Stimulated activated naive CD8-positive, alpha-beta T cell treated with anti-CD3 and anti-CD28 coated beads, Interleukin-15, Interleukin-2, amounts not matched to agents 100 ng/mL and 50 ng/mL, for 24 hours (primary cell): ENCODE results near the gene MGRN1.
"Not testable (repeated sequence)": the region's sequence is repeated elsewhere in the genome, so short reads cannot be mapped to it uniquely, and the experiment has no call there.

Source experiments
- H3K27ac Mint-ChIP-seq: one replicate; pipeline ENCODE4 v1.8.0; 2021; ENCODE audit warnings: mild to moderate bottlenecking, mixed read lengths
- H3K27me3 Mint-ChIP-seq: one replicate; pipeline ENCODE4 v1.8.0; 2021; ENCODE audit warnings: mixed read lengths
- H3K36me3 Mint-ChIP-seq: one replicate; pipeline ENCODE4 v1.8.0; 2021; ENCODE audit warnings: low read depth, mixed read lengths
- H3K4me1 Mint-ChIP-seq: one replicate; pipeline ENCODE4 v1.8.0; 2021; ENCODE audit warnings: low read depth, mixed read lengths
- H3K4me3 Mint-ChIP-seq: one replicate; pipeline ENCODE4 v1.8.0; 2021; ENCODE audit warnings: mild to moderate bottlenecking, mixed read lengths
- H3K9me3 Mint-ChIP-seq: one replicate; pipeline ENCODE4 v1.8.0; 2021; ENCODE audit warnings: mixed read lengths

Gene MGRN1

DNA sequence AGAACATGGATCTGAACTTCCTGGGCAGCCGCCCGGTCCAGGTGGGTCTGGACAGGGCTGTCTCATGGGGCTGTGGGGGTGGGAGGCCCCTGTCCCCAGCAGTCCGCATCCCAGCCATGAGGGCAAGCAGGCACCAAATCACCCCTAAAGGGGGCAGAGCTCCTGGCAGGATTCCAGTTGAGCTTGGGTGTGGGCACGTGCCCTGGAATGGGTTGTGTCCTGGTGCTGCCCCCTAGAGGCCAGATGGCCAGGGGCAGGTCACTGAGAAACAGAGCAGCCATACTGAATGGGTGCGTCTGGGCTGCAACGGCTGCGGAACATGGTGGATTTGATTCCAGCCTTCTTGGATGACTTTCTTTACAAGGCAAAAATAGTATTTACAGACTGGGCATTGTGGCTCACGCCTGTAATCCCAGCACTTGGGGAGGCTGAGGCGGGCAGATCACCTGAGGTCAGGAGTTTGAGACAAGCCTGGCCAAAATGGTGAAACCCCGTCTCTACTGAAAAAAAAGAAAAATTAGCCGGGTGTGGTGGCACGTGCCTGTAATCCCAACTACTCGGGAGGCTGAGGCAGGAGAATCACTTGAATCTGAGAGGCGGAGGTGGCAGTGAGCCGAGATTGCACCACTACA is 25.9 kb downstream of the MGRN1 start:
- H3K4me3 Mint-ChIP-seq, H3K9me3 Mint-ChIP-seq, H3K27me3 Mint-ChIP-seq, H3K27ac Mint-ChIP-seq: not testable (repeated sequence)
- Mint-ChIP-seq H3K36me3 (peaks cover 19% of the 10 kb centered on the region), H3K4me1 (peaks cover 25% of the 10 kb centered on the region)

DNA sequence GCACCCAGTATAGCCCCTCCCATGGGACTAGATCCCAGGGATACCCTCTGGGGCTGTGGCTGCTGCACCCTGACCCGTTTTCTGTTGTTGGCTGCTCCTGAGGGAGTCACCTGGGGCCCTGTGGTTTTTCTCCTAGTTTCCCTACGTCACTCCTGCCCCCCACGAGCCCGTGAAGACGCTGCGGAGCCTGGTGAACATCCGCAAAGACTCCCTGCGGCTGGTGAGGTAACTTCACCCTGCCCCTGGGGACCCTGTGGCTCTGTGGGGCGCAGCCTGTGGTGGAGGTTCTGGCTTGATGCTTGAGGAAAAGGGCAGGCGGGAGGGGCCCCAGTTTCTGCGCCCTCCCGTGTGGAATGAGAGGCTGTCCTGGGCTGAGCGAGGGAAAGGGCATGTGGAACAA is 27.2 kb downstream of the MGRN1 start:
- Mint-ChIP-seq H3K36me3 (peaks cover 24% of the 10 kb centered on the region), H3K27me3 (no peaks in the 10 kb centered on the region), H3K9me3 (no peaks in the 10 kb centered on the region), H3K4me1 (peaks cover 25% of the 10 kb centered on the region), H3K4me3 (no peak overlapping the region), H3K27ac (no peak overlapping the region)

DNA sequence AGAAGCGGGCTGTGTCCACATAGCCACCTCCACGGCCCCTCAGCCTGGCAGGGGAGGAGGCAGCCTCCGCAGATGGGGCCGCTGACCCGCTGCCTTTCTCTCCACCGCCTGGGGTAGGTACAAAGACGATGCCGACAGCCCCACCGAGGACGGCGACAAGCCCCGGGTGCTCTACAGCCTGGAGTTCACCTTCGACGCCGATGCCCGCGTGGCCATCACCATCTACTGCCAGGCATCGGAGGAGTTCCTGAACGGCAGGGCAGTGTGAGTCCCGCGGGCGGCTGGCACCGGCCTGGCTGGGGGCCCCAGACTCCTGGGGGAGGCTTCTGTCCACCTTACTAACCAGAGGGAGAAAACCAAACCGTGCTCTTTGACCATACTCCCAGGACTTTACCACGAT is 27.9 kb downstream of the MGRN1 start:
- H3K4me1 Mint-ChIP-seq: peaks cover 18% of the 10 kb centered on the region
- no peaks in the 10 kb centered on the region for H3K9me3 Mint-ChIP-seq
- H3K27ac Mint-ChIP-seq: no peak overlapping the region
- no peak overlapping the region for H3K4me3 Mint-ChIP-seq
- peaks cover 24% of the 10 kb centered on the region for H3K36me3 Mint-ChIP-seq
- no peaks in the 10 kb centered on the region for H3K27me3 Mint-ChIP-seq

DNA sequence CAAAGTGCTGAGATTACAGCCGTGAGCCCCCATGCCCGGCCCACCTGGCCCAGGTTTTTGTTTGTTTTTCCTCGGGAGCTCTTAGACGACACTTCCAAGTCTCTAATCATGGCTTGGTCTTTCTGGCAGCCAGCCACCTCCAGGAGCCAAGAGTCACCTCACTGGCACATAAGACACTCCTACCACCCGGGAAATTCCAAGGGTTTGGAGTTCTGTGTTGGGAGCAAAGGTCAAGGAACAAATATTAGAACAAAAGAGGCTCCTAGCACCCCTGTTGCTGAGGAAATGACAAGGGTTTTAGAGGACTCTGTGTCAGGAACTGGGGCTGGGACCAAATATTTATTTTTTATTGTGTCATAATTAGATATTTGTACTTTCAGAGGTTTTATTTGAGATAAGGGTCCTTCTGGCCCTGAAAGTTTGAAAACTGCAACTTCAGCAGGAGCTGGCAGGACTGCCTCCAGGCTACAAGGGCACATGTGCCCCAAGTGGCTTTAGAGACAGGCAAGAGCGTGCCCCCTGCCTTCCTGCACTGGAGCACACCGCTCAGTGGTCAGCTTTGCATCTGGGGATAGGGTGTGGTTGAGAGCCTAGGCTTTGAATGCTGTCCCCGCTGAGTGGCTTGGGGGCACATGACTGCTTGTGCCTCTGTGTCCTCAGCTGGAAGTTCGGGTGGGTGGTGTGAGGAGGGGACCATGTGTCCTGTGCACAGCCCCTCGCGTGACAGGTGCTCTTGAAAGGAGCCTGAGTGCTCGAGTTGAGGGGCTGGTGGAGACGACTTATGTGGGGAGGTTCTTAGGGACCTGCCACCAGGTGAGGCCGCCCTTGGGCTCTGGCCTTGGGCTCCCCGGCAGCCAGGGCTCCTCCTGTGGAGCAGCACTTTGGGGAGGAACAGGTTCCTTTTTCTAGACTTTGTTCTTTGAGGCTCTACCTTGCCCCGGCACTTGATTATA is 29.7 kb downstream of the MGRN1 start:
- no peak overlapping the region for H3K4me3 Mint-ChIP-seq

DNA sequence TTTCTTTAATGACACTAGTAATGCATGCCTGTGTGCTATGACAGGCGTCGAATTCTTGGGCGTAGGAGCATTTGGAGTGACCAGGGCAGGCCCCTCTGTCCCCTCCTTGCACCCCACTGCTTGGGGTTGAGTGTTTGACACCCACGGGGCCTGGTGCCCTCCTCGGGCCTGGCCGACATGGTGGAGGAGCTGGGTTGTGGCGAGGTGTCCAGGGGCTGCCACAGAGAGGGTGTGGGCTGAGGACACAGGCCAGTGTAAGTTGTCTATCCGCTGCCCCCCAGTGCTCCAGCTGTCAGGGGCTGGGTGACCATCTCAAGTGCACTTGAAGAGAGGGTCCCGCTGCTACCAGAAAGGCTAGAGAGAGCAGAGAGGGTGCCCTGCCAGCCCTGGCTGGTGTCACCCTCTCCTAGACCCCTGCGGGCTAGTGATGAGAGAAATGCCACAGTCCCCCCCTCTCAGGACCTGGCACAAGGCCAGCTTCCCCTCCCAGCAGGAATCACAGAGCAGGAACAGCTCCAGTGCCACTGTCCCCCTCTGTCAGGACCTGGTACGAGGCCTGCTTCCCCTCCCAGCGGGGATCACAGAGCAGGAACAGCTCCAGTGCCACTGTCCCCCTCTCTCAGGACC is 30.5 kb downstream of the MGRN1 start:
- H3K27me3 Mint-ChIP-seq: no peaks in the 10 kb centered on the region
- H3K4me3 Mint-ChIP-seq: no peak overlapping the region
- H3K4me1 Mint-ChIP-seq: peaks cover 19% of the 10 kb centered on the region
- H3K9me3 Mint-ChIP-seq: no peaks in the 10 kb centered on the region
- peaks cover 16% of the 10 kb centered on the region for H3K36me3 Mint-ChIP-seq
- H3K27ac Mint-ChIP-seq: no peak overlapping the region

More for the DNA sequence above, 29.7 kb downstream of the MGRN1 start:
- H3K4me1 Mint-ChIP-seq: peaks cover 15% of the 10 kb centered on the region
- no peaks in the 10 kb centered on the region for H3K27me3 Mint-ChIP-seq
- no peaks in the 10 kb centered on the region for H3K9me3 Mint-ChIP-seq
- H3K27ac Mint-ChIP-seq: no peak overlapping the region
- peaks cover 19% of the 10 kb centered on the region for H3K36me3 Mint-ChIP-seq

DNA sequence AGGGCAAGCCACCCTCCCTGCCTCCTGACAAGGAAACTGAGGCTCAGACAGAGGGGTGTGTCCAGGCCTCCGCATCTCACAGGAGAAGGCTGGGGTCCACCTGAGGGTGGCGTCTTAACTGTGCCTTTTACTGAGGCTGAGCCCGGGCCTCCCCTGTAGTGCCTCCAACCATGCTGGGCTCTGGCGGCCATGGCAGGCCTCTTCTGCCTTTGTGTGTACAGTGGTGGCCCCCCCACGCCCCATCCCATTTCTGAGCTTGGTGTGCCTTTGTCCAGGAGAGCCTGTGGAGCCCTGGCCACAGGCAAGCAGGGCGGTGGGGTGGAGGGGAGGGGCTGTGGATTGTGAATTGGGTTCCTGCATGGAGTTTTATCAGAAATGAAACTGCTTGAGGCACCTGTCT is 31.2 kb downstream of the MGRN1 start:
- H3K36me3 Mint-ChIP-seq: peaks cover 10% of the 10 kb centered on the region
- H3K4me1 Mint-ChIP-seq: peaks cover 21% of the 10 kb centered on the region

DNA sequence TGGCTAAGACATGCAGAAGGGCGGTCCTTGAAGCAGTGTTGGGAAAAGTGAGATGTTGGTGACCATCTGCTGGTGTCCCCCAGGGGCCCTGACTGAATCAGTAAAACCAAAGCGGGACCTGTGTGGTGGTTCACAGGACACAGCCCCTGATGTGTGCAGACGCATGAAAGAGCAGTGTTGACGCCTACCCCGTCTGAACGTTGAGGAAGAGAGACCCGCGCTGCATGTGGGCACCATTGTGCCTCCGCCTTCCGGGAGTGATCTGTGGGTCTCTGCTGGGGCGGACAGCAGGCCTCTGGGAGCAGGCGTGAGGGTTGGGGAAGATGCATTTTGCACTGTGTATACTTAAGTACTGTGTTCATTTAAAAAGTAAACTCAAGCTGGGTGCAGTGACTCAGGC is 31.6 kb downstream of the MGRN1 start:
- H3K4me3 Mint-ChIP-seq: no peak overlapping the region
- H3K4me1 Mint-ChIP-seq: peaks cover 25% of the 10 kb centered on the region
- H3K36me3 Mint-ChIP-seq: peaks cover 10% of the 10 kb centered on the region
- H3K27ac Mint-ChIP-seq: no peak overlapping the region
- no peaks in the 10 kb centered on the region for H3K9me3 Mint-ChIP-seq
- H3K27me3 Mint-ChIP-seq: no peaks in the 10 kb centered on the region

More for the DNA sequence above, 31.2 kb downstream of the MGRN1 start:
- H3K4me3 Mint-ChIP-seq: no peak overlapping the region
- H3K27ac Mint-ChIP-seq: no peak overlapping the region
- H3K9me3 Mint-ChIP-seq: no peaks in the 10 kb centered on the region
- H3K27me3 Mint-ChIP-seq: no peaks in the 10 kb centered on the region

DNA sequence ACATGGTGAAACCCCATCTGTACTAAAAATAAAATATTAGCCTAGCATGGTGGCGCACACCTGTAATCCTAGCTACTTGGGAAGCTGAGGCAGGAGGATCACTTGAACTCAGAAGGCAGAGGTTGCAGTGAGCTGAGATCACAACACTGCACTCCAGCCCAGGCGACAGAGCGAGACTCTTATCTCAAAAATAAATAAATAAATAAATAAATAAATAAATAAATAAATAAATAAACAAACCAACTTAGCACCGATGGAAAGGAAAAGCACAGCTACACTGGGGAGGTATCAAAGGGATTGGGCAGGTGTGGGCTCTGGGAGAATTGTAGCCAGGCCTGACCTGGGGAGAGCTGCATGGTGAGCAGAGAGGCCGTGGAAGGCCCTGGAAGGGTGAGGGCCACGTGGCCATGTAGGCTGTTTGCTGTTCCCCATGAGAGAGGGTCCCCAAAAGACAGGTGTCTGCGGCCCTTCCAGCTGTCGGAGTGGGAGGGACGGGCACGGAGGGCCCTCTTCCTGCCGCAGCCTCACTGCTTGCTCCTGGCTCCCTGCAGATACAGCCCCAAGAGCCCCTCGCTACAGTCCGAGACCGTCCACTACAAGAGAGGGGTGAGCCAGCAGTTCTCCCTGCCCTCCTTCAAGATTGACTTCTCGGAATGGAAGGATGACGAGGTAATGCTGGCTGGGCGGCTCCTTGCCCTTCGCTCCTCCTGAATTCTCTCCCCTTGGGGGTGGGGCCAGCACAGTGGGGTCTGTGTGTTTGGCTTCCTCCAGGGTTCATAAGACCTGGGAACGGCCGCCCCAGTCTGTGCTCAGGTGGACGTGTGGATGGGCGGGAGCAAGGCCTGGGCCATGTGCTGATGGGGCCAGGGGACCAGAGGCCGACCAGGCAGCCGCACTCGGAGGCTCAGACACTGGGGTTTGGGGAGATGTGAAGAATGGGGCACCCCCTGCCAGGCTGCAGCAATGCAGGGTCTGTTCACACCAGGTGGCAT is 32.4 kb downstream of the MGRN1 start:
- Mint-ChIP-seq H3K4me1 (peaks cover 33% of the 10 kb centered on the region), H3K27ac (no peak overlapping the region)

DNA sequence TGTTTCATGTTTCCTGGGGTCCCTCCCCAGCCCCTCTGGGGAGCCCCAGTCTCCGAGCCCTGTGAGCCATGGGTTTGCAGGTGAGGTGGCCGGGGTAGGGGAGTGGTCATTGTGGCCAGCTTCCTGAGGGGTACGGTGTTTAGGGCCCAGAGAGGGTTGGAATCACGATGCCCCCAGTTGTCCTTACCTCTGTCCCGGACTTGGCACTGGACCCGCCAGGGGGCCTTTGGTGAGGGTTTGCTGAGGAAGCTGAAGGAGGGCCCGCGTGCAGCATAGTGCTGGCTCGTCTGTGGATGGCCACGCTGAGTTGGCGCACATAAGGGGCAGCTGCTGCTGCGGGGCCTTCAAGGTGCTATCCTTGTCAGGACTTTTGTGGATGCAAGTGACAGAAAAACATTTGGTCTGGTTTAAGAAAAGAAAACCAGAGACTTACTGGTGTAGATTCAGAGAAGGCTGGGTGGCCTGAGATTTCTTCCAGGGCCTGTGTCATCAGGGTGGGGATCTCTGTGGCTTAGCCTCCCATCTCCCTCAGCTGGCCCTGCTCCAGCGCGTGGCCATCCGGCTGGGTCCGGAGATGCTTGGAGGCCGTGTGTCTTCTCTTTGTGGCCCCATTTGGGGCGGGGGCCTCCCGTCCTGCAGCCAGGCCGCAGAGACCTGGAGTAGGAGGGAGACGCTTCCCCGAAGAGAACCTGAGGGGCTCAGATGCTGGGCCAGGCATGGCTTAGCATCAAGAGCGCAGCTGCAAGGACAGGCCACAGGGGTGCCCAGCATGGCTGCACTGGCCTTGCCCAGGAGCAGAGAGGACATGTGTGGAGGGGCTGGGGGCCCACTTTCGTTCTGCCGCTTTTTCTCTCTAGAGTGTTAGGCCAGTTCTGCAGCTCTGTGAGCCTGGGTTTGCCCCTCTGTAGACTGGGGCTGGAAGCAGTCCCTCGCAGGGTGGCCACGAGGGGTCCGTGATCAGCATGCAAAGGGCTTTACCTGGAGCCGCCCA is 35.0 kb downstream of the MGRN1 start:
- H3K27ac Mint-ChIP-seq: peak overlapping the region; percentile 67
- H3K4me1 Mint-ChIP-seq: peaks cover 49% of the 10 kb centered on the region
- no peaks in the 10 kb centered on the region for H3K9me3 Mint-ChIP-seq
- peaks cover 13% of the 10 kb centered on the region for H3K36me3 Mint-ChIP-seq
- H3K27me3 Mint-ChIP-seq: no peaks in the 10 kb centered on the region
- H3K4me3 Mint-ChIP-seq: no peak overlapping the region

More for the DNA sequence above, 32.4 kb downstream of the MGRN1 start:
- Mint-ChIP-seq H3K36me3 (peaks cover 10% of the 10 kb centered on the region), H3K9me3 (no peaks in the 10 kb centered on the region), H3K4me3 (no peak overlapping the region), H3K27me3 (no peaks in the 10 kb centered on the region)

DNA sequence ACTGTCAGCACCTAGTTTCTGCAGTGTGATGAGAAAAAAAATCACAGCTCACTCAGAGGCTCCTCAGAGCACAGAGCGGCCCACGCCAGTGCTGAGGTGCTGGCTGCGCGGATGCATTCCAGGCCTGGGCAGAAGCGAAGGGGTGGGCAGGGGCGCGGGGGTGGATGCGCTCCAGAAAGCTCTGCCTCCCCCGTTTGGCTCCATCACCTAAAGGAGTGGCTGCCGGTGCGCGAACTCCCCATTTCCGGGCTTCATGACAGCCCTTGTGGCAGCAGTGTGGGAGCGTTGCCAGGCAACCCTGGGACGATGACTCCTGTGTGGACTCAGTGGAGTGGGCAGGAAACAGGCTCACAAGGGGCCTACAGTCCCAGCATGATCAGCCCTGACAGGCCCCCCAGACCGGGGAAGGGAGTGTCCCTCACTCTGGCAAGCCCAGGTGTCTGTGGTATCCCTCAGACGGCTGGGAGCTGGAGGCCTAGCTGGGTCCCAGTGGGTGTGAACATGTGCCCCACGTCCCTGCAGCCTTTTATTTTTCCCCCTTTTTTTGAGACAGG is 35.9 kb downstream of the MGRN1 start:
- peaks cover 57% of the 10 kb centered on the region for H3K4me1 Mint-ChIP-seq
- H3K27ac Mint-ChIP-seq: peak overlapping the region; percentile 76
- no peak overlapping the region for H3K4me3 Mint-ChIP-seq
- peaks cover 15% of the 10 kb centered on the region for H3K36me3 Mint-ChIP-seq
- no peaks in the 10 kb centered on the region for H3K27me3 Mint-ChIP-seq
- H3K9me3 Mint-ChIP-seq: no peaks in the 10 kb centered on the region

DNA sequence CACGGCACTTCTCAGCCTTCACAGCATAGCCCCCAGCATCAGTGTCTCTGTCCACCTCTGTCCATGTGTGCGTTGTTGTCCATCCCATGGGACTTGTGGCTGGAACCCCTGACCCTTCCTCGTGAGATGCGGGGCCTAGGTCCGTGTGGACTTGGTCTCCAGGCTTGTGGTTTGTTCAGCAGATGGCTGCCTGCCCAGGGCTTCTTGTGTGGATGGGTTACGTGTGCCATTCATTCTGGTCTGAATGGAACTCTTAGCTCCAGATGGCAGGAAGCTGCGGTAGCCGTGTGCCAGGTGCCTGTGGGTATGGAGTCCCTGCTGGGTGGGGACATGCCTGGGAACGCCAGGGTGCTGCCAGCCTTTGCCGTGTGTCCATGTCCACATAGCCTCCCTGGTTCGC is 37.0 kb downstream of the MGRN1 start:
- no peak overlapping the region for H3K4me3 Mint-ChIP-seq
- H3K9me3 Mint-ChIP-seq: no peaks in the 10 kb centered on the region
- H3K27me3 Mint-ChIP-seq: no peaks in the 10 kb centered on the region
- peaks cover 14% of the 10 kb centered on the region for H3K36me3 Mint-ChIP-seq
- H3K27ac Mint-ChIP-seq: no peak overlapping the region
- peaks cover 63% of the 10 kb centered on the region for H3K4me1 Mint-ChIP-seq

DNA sequence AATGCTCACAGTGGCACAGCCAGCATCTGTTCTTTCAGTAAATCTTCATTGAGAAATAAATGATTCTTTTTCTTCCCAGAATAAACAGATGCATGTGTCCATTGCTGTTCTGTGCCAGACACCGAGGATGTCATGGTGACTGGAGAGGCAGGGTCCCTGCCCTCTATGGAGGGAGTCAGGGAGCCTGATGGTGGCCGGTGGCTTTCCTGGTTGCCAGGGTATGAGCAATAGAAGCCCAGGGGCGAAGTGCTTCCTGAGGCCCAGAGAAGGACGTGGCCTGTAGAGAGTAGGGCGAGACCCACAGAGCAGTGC is 38.8 kb downstream of the MGRN1 start:
- Mint-ChIP-seq H3K36me3 (peaks cover 20% of the 10 kb centered on the region), H3K9me3 (no peaks in the 10 kb centered on the region), H3K27me3 (no peaks in the 10 kb centered on the region), H3K27ac (peak overlapping the region; percentile 92), H3K4me1 (peaks cover 63% of the 10 kb centered on the region), H3K4me3 (no peak overlapping the region)

DNA sequence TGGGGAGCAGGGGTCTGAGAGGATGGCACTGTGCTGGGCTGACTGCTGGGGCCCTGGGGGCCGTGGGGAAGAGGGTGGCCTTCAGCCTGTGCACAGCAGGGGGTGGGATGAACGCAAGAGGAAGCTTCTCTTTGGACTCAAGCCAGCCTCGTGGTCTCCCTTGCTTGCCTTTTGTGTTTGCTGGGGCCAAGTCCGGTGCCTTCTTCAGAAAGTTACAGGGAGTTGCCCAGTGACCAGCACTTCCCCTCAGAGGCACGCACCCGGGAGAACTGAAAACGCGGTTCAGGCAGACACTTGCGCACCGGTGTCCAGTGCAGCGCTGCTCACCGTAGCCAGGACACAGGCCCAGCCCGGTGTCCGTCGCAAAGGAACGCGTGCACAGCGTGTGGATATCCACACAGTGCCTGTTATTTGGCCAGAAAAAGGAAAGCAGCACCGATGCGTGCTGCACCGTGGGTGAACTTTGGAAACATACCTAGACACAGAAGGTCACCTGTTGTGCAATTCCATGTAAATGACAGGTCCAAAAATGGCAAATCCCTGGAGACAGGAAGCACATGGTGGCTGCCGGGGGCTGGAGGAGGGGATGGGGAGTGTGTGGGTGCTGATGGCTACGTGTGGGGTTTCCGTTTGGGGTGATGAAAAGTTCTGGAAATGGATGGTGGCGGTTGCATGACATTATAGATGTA is 39.3 kb downstream of the MGRN1 start:
- H3K36me3 Mint-ChIP-seq: peaks cover 20% of the 10 kb centered on the region
- H3K27me3 Mint-ChIP-seq: no peaks in the 10 kb centered on the region
- peak overlapping the region; percentile 77 for H3K4me3 Mint-ChIP-seq
- H3K27ac Mint-ChIP-seq: peak overlapping the region; percentile 92
- H3K9me3 Mint-ChIP-seq: no peaks in the 10 kb centered on the region
- peaks cover 60% of the 10 kb centered on the region for H3K4me1 Mint-ChIP-seq
